GM13977 (cell line): Measurements from ENCODE around the gene C1orf159.

Experiments used
- DNase-seq: peaks from one replicate; pipeline ENCODE4 v3.0.0; 2012; ENCODE audit warnings: low spot score
- in situ Hi-C: fragments of 300-500 bp; cut with MboI; formaldehyde crosslinking; loops from one replicate; pipeline ENCODE4 v1.12.0; 2022; ENCODE audit warnings: low sequenced_read_pairs, low pct_unique_long_range_greater_than_20kb, mixed read lengths, inconsistent platforms; ENCODE audit not compliant: unreplicated experiment
- TF ChIP-seq, protein P1 (sequence below): IDR thresholded peaks from 2 replicates; pipeline ENCODE4 v1.5.1; 2012; ENCODE audit warnings: mild to moderate bottlenecking, control low read depth; ENCODE audit not compliant: insufficient read depth; ENCODE audit errors: extremely low read depth, missing control alignments

Gene C1orf159

DNA sequence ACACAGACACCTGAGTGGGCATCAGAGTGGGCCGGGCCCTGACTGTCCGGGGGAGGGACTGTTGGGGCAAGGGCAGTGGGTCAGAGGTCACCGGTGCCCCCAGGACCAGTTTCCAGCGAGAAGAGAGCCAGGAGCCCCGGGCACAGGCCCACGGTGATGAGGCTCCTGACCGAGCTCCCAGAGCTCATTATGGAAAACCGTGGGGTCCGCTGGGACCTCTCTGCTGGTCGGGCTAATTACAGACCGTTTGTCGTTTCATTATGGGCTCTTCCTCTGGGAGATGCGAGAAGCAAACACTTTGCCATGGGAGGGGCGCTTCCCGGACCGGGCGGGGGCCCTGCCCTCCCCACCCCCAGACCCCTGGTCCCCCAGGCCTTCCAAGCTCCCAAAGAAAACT is 45.8 kb upstream of the C1orf159 start:
- no peak for DNase-seq
- in situ Hi-C loops, result no loop called here
- TF ChIP-seq, protein P1, sequence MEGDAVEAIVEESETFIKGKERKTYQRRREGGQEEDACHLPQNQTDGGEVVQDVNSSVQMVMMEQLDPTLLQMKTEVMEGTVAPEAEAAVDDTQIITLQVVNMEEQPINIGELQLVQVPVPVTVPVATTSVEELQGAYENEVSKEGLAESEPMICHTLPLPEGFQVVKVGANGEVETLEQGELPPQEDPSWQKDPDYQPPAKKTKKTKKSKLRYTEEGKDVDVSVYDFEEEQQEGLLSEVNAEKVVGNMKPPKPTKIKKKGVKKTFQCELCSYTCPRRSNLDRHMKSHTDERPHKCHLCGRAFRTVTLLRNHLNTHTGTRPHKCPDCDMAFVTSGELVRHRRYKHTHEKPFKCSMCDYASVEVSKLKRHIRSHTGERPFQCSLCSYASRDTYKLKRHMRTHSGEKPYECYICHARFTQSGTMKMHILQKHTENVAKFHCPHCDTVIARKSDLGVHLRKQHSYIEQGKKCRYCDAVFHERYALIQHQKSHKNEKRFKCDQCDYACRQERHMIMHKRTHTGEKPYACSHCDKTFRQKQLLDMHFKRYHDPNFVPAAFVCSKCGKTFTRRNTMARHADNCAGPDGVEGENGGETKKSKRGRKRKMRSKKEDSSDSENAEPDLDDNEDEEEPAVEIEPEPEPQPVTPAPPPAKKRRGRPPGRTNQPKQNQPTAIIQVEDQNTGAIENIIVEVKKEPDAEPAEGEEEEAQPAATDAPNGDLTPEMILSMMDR, result no peak

DNA sequence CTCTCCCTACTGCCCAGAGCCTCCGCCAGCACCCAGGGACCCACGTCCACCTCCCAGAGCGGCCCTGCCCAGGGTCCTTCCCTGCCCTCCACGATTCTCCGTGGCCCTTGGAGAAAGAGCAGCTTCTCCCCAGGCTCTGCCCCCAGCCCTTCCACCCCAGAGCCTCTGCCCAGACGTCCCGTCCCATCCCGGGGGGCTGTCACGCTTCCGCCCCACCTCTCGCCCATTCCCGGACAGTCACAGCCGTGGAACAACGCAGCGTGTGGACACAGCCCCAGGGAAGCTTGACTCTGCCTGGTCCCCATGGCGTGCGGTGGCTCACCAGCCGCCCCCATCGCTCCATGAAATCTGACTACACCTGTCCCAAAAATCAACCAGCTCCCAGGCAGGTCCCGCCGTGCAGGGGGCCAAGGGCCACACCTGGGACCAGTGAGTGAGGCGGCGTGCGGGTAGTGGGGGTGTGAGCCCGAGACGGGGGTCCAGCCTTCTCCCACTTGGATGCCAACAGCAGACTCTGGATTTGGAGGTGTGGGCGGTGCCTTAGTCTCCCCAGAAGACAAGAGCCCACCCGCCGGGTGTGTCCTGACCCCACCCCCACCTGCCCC is 45.3 kb upstream of the C1orf159 start:
- TF ChIP-seq, protein P1, result no peak
- in situ Hi-C loops, result no loop called here
- no peak for DNase-seq

DNA sequence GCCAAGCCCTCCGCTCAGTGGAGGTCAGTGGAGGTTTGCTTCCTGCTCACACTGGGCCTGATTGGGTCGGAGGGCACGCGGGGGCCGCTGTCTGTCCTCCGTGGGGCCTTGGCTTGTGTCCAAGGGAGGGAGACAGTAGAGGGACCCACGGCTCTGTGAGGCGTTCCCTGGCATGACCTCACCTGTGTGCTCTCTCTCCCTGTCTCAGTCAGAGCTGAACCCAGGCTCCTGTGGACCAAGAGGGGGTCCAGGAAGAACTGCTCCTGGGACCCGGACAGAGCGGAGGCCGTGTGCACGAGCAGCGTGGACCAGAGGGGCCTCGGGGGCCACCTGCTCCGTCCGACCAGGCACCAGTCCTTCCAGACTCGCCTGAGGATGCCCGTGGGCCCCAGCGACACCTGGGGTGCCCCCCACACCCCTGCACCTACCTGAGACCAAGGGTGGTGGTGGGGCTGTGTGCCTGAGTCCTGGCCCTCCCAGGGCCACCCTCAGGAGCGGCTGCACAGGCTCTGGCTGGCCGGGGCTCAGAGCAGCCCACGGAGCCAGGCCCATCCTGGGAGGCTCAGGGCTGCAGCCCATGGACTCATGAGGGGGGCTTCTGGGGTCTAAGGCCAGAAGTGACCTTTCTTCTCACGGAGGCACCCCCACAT is 44.5 kb upstream of the C1orf159 start:
- no peak for DNase-seq
- TF ChIP-seq, protein P1, result no peak
- in situ Hi-C loops, result no loop called here

DNA sequence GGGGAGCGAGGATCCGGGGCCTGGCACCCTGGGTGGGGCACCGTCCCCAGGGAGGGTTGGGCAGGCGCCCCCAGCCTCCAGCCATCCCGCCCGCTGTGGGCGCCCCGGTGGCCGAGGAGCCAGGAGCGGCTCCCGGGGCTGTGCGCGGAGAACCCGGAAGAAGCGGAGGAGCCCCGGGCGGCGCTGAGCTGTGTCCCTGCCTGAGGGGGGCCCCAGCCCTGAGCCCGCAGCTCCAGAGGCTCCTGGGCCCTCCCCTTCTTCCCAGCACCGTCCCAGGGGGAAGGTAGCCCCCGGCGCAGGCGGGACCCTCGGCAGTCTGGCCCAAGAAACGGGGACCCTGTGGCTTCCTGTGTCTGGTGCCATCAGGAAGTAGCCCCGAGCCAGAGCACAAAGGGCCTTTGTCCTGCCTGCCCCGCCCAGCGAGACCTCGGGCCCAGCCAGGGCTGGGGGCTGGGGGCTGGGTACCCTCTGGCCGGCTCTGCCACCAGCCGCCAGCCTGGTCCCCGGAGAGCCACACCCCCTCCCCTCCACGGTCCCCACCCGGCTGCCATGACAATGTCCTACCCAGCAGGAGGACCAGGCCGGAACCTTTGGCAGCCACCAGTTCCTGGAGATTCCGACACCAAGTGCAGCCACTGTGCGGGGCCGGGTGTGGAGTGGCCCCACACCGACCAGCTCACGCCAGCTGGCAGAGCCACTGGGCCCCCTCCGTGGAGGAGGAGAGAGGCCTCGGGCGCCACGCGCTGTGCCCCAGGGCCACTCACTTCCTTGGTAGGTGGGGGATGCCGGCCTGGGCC is 42.2 kb upstream of the C1orf159 start:
- in situ Hi-C loops, result no loop called here
- TF ChIP-seq, protein P1, result no peak
- peak; percentile 88 for DNase-seq

DNA sequence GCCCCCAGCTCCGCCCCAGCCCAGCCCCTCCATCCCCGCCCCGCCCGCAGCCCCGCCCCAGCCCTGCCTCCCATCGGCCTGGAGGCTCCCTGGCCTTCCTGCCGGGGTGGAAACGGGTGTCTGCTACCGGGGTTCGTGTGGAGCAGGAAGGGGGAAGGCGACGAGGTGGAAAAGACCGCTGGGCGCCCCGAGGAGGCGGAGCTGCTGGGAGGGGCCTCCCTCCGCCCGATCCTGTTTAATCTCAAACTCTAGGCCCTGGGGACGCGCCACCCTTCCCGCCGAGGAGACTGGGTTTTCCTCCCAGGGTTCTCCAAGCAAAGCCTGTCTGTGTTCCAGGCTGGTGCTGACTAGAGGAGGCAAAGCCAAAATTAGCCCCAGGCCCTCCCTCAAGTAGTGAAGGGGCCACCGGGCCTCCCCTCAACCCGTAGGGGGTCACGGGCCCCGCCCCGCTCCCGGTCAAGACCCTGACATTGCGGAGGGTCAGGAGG is 41.6 kb upstream of the C1orf159 start:
- TF ChIP-seq, protein P1, result no peak
- DNase-seq, result peak; percentile 93
- in situ Hi-C loops, result no loop called here

DNA sequence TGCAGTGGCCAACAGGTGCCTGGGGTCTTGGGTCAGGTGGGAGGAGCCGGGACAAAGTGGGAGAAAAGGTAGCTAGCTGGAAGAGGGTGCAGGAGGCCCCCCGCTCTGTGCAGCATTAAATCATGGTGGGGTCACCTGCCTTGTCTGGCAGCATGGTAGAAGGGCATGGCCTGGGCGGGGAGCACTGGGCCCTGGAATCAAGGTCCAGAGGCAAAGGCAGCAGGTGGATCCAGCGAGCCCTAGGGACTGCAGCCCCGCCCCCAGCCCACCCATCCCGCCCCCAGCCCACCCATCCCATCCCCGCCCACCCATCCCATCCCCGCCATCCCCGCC is 41.1 kb upstream of the C1orf159 start:
- no peak for DNase-seq
- TF ChIP-seq, protein P1, result no peak
- in situ Hi-C loops, result no loop called here
